ENCODE data around the gene TALDO1. TPM values are rescaled to one million over a fixed set of nuclear protein-coding genes. Genes with fewer than 3 reads are reported as not detected.

The TALDO1 gene
- total RNA-seq, 1 experiment from 2014 or later = 268 TPM

- DNase-seq = no peak
- peaks cover 15 to 23% of the 10 kb centered on the region in 2 experiments for H3K4me1 Mint-ChIP-seq
- Histone ChIP-seq H3K27ac (ENCODE audit: insufficient read length, low read depth, low read length) (no peak overlapping the region), H2BK15ac (ENCODE audit: low read depth, low read length) (no peak overlapping the region), H3K23ac (ENCODE audit: insufficient read length, low read depth, low read length) (no peak overlapping the region), H4K91ac (ENCODE audit: insufficient read length, low read depth, low read length) (no peak overlapping the region), H3K18ac (ENCODE audit: insufficient read length, low read depth, low read length) (no peak overlapping the region), H3K14ac (ENCODE audit: insufficient read depth, low read length) (no peak overlapping the region), H3T11ph (ENCODE audit: low read length) (no peak overlapping the region), H4K20me1 (ENCODE audit: control insufficient read depth, insufficient read depth, insufficient read length) (no peaks in the 10 kb centered on the region), H2BK20ac (ENCODE audit: low read depth, low read length, poor library complexity, severe bottlenecking) (no peak overlapping the region), H3K56ac (ENCODE audit: insufficient read length, low read depth, low read length) (no peak overlapping the region), H3K79me2 (ENCODE audit: insufficient read depth, low read length) (no peaks in the 10 kb centered on the region), H3K9ac (ENCODE audit: extremely low read depth, insufficient read length, low read length) (no peak overlapping the region), H3K27me3 (ENCODE audit: insufficient read depth, low read length) (no peaks in the 10 kb centered on the region), H2BK12ac (ENCODE audit: insufficient read length, low read depth, low read length) (no peak overlapping the region), H2BK5ac (ENCODE audit: insufficient read length, low read length) (no peak overlapping the region), H3K4me1 (ENCODE audit: insufficient read depth, low read length) (peaks cover 4% of the 10 kb centered on the region; the same call in 1 of the 2 replicates), H2AFZ (ENCODE audit: low read length) (no peak overlapping the region), H3K9me3 (ENCODE audit: control insufficient read depth, low read depth, low read length) (no peaks in the 10 kb centered on the region), H4K8ac (replicated peaks; ENCODE audit: insufficient read length, low read depth, low read length) (no peak overlapping the region), H2AK5ac (ENCODE audit: insufficient read length, low read length) (no peak overlapping the region), H3K4ac (ENCODE audit: low read depth, low read length) (no peak overlapping the region), H4K5ac (ENCODE audit: insufficient read length, low read depth, low read length) (no peak overlapping the region), H3K23me2 (ENCODE audit: insufficient read length, low read depth, low read length, poor library complexity, severe bottlenecking) (peaks cover 3% of the 10 kb centered on the region), H3K79me1 (ENCODE audit: insufficient read depth, low read depth, low read length, poor library complexity, severe bottlenecking) (no peaks in the 10 kb centered on the region), H3K4me2 (ENCODE audit: insufficient read depth, insufficient read length, low read length) (no peak overlapping the region), H2BK120ac (ENCODE audit: low read depth, low read length, poor library complexity, severe bottlenecking) (no peak overlapping the region)
- H3K27me3 Mint-ChIP-seq (ENCODE audit: low read depth) = no peaks in the 10 kb centered on the region
- WGBS (ENCODE audit: extremely low coverage, insufficient read length, low lambda C conversion rate) = no CpG with 5 or more reads among the region's 26 CpGs
- no peak overlapping the region for H3K4me3 Mint-ChIP-seq
- peaks cover 2 to 12% (median 12%) of the 10 kb centered on the region in 3 experiments; a peak in 5 of 7 replicates for H3K36me3 Mint-ChIP-seq (ENCODE audit: insufficient read depth in 1 of 3, low read depth in 3 of 3)
- peak overlapping the region in 1 of 3 experiments; percentile 24; a peak in 1 of 7 replicates for H3K27ac Mint-ChIP-seq
- H3K9me3 Mint-ChIP-seq = no peaks in the 10 kb centered on the region
- no peak for TF ChIP-seq CTCF (conservative IDR thresholded peaks at IDR 0.05)
Observed at GRCh38 chr11:702462-703461, 44.5 kb upstream of the TALDO1 start.

Measured in H9 (cell line).